ENCODE data around the gene WWP2. TPM values are rescaled to one million over a fixed set of nuclear protein-coding genes. Genes with fewer than 3 reads are reported as not detected.

The WWP2 gene
- total RNA-seq, 1 experiment from 2014 or later: 47.5 TPM

DNA sequence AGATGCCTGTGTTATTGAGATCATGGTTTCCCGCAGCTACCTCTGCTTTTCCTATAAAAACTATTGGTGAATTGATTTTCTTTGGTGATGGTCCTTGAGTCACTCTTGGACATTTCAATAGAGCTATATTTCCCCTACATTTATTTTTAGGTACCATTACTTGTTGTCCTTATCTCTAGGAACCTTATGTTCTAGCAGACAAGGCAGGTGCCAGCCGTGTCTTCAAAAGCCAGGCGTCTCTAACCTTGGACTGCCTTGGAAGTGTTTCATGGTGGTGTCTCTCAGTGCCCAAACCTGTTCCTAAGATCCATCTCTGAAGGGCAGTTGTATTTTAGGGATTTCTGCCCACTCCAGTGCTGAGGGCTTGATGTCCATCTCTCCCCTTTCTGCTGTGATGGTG, 111.7 kb downstream of the WWP2 start:
- Mint-ChIP-seq H3K4me1 (ENCODE audit: low read depth, unreplicated experiment) (no peaks in the 10 kb centered on the region), H3K27ac (ENCODE audit: unreplicated experiment) (no peak overlapping the region), H3K9me3 (ENCODE audit: low read depth, unreplicated experiment) (no peaks in the 10 kb centered on the region), H3K27me3 (ENCODE audit: unreplicated experiment) (no peaks in the 10 kb centered on the region), H3K36me3 (ENCODE audit: insufficient read depth, unreplicated experiment) (peaks cover 9% of the 10 kb centered on the region), H3K4me3 (ENCODE audit: low read depth, unreplicated experiment) (no peak overlapping the region)
- intact Hi-C loops (cut with micrococcal nuclease; ENCODE audit: unreplicated experiment): no loop called here
- no peak for DNase-seq
- no TSS peak for BruUV-seq (replicated peaks)
- CTCF ChIA-PET: interaction anchor here (0.6 kb wide), 1 partner anchor 12 kb away, joined by 6 read pairs; no protein-coding TSS in a partner anchor
- TF ChIP-seq, protein P1, sequence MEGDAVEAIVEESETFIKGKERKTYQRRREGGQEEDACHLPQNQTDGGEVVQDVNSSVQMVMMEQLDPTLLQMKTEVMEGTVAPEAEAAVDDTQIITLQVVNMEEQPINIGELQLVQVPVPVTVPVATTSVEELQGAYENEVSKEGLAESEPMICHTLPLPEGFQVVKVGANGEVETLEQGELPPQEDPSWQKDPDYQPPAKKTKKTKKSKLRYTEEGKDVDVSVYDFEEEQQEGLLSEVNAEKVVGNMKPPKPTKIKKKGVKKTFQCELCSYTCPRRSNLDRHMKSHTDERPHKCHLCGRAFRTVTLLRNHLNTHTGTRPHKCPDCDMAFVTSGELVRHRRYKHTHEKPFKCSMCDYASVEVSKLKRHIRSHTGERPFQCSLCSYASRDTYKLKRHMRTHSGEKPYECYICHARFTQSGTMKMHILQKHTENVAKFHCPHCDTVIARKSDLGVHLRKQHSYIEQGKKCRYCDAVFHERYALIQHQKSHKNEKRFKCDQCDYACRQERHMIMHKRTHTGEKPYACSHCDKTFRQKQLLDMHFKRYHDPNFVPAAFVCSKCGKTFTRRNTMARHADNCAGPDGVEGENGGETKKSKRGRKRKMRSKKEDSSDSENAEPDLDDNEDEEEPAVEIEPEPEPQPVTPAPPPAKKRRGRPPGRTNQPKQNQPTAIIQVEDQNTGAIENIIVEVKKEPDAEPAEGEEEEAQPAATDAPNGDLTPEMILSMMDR (IDR thresholded peaks at IDR 0.05; ENCODE audit: unreplicated experiment): no peak

DNA sequence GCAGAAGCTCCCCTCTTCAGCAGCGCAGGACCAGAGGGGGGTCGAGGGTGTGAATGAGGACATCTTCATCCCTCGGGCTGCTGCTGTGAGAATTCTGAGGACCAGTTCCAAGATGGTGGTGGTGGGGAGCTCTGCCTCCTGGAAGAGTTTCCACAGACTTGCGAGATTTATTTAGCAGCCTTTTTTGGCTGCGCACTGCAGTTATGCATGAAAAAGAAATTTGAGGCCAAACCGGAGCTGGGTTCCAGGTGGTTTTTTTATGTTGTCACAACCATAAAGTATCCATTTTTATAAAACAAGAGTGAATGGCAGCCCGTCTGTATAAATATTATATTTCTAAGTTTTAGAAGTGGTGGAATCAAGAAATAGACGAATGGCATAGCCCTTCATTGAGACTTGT, 112.1 kb downstream of the WWP2 start:
- Mint-ChIP-seq H3K27ac (ENCODE audit: unreplicated experiment) (no peak overlapping the region), H3K9me3 (ENCODE audit: low read depth, unreplicated experiment) (no peaks in the 10 kb centered on the region), H3K4me1 (ENCODE audit: low read depth, unreplicated experiment) (no peaks in the 10 kb centered on the region), H3K4me3 (ENCODE audit: low read depth, unreplicated experiment) (no peak overlapping the region), H3K27me3 (ENCODE audit: unreplicated experiment) (no peaks in the 10 kb centered on the region), H3K36me3 (ENCODE audit: insufficient read depth, unreplicated experiment) (peaks cover 9% of the 10 kb centered on the region)
- CTCF ChIA-PET: interaction anchor here (0.5 kb wide), 1 partner anchor 167 kb away, joined by 3 read pairs; no protein-coding TSS in a partner anchor
- intact Hi-C loops (cut with micrococcal nuclease; ENCODE audit: unreplicated experiment): no loop called here
- no TSS peak for BruUV-seq (replicated peaks)
- no peak for DNase-seq
- TF ChIP-seq, protein P1 (IDR thresholded peaks at IDR 0.05; ENCODE audit: unreplicated experiment): no peak

DNA sequence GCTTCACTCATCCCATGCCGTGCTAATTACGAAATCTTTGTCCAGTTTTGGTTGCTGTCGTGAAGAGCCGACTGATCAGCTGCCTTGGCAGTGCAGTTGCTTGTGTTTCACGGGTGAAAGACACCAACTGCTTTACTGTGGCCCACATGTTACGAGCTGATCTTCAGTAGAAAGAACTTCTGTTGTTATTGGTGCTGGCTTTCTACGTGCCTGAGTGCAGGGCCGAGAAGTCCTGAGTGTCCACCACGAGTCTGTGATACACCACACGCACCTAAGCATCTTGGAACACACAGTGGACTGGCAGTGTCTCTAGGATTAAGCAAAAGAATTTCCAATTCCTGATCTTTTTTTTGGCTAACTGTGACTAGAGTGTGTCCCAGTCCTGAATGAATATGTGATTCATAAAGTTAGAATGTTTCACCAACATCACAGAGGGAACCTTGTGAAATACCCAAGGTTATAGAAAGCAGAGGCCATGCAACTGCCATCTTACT, 118.6 kb downstream of the WWP2 start:
- CTCF ChIA-PET: no interaction called here
- Mint-ChIP-seq H3K4me3 (ENCODE audit: low read depth, unreplicated experiment) (no peak overlapping the region), H3K9me3 (ENCODE audit: low read depth, unreplicated experiment) (no peaks in the 10 kb centered on the region), H3K27me3 (ENCODE audit: unreplicated experiment) (no peaks in the 10 kb centered on the region), H3K36me3 (ENCODE audit: insufficient read depth, unreplicated experiment) (no peaks in the 10 kb centered on the region), H3K27ac (ENCODE audit: unreplicated experiment) (no peak overlapping the region), H3K4me1 (ENCODE audit: low read depth, unreplicated experiment) (no peaks in the 10 kb centered on the region)
- BruUV-seq (replicated peaks): no TSS peak
- DNase-seq: no peak
- TF ChIP-seq, protein P1 (IDR thresholded peaks at IDR 0.05; ENCODE audit: unreplicated experiment): no peak
- intact Hi-C loops (cut with micrococcal nuclease; ENCODE audit: unreplicated experiment): no loop called here

DNA sequence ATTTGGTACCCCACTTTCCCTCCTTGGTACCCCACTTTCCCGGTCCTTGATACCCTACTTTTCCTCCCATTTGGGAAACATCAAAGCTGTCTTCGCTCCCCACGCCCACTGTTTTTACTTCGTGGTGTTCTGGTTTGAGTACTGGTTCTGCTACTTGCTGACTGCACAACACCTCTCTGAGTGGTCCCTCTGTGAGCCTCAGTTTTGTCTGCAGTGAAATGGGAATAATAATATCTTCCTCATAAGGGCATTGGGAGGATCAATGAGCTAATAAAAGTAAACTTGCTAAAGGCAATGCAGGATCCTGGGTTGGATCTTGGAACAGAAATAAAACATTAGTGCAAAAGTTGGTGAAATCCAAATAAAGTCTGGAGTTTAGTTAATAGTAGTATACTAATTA, 119.0 kb downstream of the WWP2 start:
- no TSS peak for BruUV-seq (replicated peaks)
- H3K27ac Mint-ChIP-seq (ENCODE audit: unreplicated experiment): no peak overlapping the region
- TF ChIP-seq, protein P1 (IDR thresholded peaks at IDR 0.05; ENCODE audit: unreplicated experiment): no peak
- H3K4me1 Mint-ChIP-seq (ENCODE audit: low read depth, unreplicated experiment): no peaks in the 10 kb centered on the region
- no peaks in the 10 kb centered on the region for H3K9me3 Mint-ChIP-seq (ENCODE audit: low read depth, unreplicated experiment)
- no peaks in the 10 kb centered on the region for H3K27me3 Mint-ChIP-seq (ENCODE audit: unreplicated experiment)
- intact Hi-C loops (cut with micrococcal nuclease; ENCODE audit: unreplicated experiment): no loop called here
- no peak overlapping the region for H3K4me3 Mint-ChIP-seq (ENCODE audit: low read depth, unreplicated experiment)
- CTCF ChIA-PET: no interaction called here
- no peak for DNase-seq
- no peaks in the 10 kb centered on the region for H3K36me3 Mint-ChIP-seq (ENCODE audit: insufficient read depth, unreplicated experiment)

Data from Calu3 (cell line).